Measurements from ENCODE around the gene ADAM12.

DNA sequence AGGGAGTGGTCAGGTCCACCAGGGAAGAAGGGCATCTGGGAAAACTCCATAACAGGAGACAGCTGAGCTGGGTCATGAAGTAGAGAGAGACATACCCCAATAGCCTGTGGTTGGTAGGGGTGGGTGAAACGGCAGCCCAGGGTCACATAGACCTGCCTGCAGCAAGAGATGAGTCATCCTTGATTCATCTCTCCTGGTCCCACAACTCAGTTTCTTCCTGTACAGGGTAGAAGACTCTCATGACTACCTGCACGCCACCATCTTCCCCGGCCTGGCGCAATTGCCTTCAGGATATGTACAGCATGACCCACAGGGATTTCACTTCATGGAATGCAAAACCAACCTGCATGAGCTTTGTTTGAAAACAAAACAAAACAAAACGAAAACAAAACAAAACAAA, 45.1 kb upstream of the ADAM12 start:
- TF ChIP-seq, protein P1, sequence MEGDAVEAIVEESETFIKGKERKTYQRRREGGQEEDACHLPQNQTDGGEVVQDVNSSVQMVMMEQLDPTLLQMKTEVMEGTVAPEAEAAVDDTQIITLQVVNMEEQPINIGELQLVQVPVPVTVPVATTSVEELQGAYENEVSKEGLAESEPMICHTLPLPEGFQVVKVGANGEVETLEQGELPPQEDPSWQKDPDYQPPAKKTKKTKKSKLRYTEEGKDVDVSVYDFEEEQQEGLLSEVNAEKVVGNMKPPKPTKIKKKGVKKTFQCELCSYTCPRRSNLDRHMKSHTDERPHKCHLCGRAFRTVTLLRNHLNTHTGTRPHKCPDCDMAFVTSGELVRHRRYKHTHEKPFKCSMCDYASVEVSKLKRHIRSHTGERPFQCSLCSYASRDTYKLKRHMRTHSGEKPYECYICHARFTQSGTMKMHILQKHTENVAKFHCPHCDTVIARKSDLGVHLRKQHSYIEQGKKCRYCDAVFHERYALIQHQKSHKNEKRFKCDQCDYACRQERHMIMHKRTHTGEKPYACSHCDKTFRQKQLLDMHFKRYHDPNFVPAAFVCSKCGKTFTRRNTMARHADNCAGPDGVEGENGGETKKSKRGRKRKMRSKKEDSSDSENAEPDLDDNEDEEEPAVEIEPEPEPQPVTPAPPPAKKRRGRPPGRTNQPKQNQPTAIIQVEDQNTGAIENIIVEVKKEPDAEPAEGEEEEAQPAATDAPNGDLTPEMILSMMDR (IDR thresholded peaks at IDR 0.05; ENCODE audit: insufficient read depth, low read depth, low read length), result no peak
- TF ChIP-seq EZH2 (IDR thresholded peaks at IDR 0.05; ENCODE audit: insufficient read depth, low read length), result no peak

Measured in astrocyte (in vitro differentiated cells and primary cell).